ENCODE measurements around the gene SPACA7.
"Not testable (repeated sequence)": the region's sequence is repeated elsewhere in the genome, so short reads cannot be mapped to it uniquely, and the experiment has no call there.

SPACA7 gene

GRCh38 chr13:112351825-112352224 is 24.3 kb upstream of the SPACA7 start:
- no peak for DNase-seq

GRCh38 chr13:112353856-112354255 is 22.3 kb upstream of the SPACA7 start:
- DNase-seq, result no peak

DNA sequence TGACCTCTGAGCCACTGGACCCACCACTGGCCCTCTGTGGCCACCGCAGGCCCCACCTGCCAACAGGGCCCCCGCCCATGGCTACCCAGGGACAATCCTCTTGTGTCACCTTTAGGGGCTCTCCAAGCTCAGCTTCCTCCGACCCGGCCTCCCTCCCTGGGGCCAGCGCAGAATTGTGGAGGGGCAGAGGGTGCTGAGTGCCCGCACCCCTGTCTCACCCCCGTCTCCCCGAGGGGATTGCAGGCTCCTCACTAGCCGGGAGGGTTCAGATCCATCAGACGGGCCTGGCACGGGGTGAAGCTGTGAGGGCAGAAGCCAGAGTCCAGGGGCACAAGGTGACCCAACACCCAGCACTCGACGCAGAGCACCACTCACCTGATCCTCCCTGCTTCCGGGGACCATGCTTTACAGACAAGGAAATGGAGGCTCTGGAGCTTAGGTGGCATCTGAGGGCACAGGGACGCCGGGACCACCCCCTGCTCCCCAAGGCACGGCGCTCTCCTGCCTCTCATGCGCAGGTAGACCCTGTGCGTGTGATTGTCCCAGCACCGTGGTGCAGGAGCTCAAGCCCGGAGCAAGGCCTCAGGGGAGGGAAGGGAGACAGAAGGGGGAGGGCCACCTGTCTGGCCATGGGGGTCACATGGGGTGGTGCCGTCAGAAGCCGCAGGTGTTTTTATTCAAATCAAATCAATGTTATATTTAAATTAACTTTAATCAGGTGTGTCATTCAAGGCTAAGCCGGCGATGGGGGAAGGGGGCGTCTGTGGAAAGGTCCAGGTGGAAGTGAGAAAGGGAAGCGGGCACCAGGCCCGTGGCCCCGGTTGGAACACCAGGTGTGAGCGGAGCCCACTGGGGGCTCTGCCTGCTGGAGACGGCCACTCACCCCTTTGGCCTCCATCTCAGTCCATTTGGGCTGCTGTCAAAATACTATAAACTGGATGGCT is 21.6 kb upstream of the SPACA7 start:
- no peak for DNase-seq

DNA sequence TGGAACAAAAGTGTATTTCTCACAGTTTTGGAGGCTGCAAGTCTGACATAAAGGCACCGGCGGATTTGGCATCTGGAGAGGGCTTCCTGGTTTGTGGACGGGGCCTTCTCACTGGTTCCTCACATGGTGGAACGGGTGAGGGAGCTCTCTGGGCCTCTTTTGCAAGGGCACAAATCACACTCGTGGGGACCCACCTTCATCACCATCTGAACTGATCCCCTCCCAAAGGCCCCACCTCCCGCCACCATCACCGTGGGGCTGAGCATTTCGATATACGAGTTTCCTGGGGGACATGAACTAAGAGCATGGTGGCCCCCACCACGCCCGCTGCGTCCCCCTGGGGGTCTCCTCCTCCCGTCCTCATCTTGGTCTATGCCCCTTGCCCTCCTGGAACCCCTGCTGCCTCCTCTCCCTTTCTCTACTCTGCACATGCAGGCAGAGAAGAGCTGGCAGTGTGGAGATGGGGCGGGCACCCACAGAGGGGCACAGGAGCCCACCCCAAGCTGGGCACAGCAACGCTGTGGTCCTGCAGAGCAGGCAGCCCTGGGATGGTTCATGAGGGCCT is 20.8 kb upstream of the SPACA7 start:
- DNase-seq, result no peak

GRCh38 chr13:112356190-112356589 is 20.0 kb upstream of the SPACA7 start:
- DNase-seq, result no peak

DNA sequence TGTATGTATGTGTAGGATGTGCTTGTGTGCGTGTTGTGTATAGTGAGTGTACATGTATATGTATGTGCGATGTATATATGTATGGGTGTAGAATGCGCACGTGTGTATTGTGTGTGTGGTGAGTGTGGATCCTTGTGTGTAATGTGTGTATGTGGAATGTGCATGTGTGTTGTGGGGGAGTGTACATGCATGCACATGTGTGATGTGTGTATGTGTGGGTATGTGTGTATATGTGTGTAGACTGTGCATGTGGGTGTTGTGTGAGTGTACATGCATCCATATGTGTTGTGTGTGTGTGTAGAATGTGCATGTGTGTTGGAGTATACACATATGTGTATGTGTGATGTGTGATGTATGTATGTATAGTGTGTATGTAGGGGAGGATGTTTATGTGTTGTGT is 18.0 kb upstream of the SPACA7 start:
- no peak for DNase-seq

DNA sequence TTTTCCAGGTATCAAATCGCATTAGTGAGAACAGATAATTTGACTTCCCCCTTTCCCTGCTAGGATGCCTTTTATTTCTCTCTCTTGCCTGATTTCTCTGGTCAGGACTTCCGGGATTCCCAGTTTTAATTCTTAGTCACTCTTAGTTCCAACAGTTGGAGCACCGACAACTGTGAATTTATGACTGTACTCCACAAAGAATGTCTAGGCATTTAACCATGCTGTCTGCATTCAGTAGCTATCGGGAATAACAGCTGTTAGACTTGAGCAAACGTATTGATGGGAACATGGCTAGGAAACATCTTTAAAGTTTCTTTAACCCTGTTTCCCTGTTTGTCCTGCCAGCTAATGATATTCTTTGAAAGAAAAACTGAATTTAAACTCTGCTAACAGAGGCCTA is 14.1 kb upstream of the SPACA7 start:
- DNase-seq, result no peak

DNA sequence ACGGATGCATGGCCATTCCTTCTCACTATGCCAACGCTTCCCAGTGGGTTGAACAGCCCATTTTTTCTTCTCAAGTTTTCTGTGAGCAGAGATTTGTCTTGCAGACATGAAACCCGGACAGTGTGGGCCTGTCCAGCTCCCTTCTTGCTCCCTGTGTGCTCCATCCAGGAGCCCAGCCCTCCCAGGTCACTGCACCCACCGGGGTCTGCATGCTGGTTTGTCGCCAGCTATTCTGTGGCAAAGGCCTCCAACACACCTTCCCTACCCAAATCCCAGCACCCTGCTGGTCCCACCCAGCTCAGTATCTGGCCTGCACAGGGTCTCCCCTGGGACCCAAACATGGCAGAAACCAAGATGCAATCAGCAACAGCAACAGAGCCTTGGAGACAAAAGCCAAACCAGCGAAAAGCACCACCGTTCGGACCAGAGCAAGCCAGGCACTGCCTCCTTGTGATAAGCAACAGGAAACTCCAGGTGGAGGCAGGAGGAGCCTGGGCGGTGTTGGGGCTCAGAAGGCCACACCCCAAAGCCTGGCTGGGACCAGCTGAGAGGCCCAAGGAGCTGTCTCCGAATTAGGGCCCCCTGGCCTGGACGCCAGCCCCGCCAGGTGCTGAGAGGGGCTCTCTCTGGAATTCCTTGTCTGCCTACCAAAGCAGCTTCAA is 12.2 kb upstream of the SPACA7 start:
- DNase-seq, result no peak

GRCh38 chr13:112366907-112367646 is 9.1 kb upstream of the SPACA7 start:
- no peak for DNase-seq

GRCh38 chr13:112368883-112369282 is 7.3 kb upstream of the SPACA7 start:
- DNase-seq, result no peak

GRCh38 chr13:112370311-112370710 is 5.8 kb upstream of the SPACA7 start:
- DNase-seq, result no peak

GRCh38 chr13:112374271-112374670 is 1.9 kb upstream of the SPACA7 start:
- no peak for DNase-seq

- no peak for DNase-seq
These were observed 15.6 kb downstream of the SPACA7 start for GRCh38 chr13:112391746-112392145.

DNA sequence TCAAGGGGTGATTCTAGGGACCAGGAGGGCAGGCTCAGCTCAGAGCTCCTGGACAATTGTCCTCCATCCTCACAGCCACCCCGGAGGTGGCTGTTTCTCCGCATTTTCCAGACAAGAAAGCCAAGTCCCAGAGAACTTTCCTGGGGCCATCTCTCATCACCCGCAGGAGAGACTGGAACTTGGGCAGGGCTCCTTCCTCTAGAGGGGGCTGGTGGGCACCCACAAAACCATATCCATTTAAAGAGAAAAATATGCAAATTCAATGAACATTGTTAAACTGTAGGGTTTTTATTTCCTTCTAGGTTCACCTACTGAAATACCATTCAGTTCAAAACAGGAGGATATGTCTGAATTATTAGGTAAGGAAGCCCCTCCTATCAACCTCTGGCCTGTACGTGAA is 16.6 kb downstream of the SPACA7 start:
- DNase-seq, result no peak

DNA sequence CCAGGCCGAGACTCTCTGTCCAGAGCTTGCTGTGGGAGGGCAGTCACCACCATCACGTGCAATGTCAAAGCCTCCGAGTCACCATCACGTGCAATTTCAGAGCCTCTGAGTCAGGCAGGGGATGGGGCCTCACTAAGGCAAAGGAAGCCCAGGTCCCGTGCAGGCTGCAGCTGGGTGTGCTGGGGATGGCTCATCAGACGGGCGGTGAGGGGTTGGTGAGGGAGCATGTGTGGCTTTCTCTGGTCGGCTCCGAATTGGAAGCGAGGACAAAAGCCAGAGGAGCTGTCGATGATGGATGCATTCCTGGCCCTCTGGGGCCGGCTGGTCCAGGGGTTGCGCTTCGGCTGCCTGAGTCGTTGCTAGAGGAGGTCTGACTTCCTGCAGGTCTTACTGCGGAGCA is 18.9 kb downstream of the SPACA7 start:
- not testable (repeated sequence) for DNase-seq

GRCh38 chr13:112395941-112396340 is 19.8 kb downstream of the SPACA7 start:
- not testable (repeated sequence) for DNase-seq

- DNase-seq, result no peak
These were observed 21.0 kb downstream of the SPACA7 start for GRCh38 chr13:112397108-112397507.

- DNase-seq, result not testable (repeated sequence)
These were observed 22.2 kb downstream of the SPACA7 start for GRCh38 chr13:112398347-112398746.

DNA sequence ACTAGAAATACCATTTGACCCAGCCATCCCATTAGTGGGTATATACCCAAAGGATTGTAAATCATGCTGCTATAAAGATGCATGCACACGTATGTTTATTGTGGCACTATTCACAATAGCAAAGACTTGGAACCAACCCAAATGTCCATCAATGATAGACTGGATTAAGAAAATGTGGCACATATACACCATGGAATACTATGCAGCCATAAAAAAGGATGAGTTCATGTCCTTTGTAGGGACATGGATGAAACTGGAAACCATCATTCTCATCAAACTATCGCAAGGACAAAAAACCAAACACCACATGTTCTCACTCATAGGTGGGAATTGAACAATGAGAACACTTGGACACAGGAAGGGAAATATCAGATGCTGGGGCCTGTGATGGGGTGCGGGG is 33.7 kb downstream of the SPACA7 start:
- not testable (repeated sequence) for DNase-seq

GRCh38 chr13:112416647-112417046 is 40.5 kb downstream of the SPACA7 start:
- DNase-seq, result no peak

- DNase-seq, result no peak
These were observed 40.9 kb downstream of the SPACA7 start for GRCh38 chr13:112417079-112417478.

DNA sequence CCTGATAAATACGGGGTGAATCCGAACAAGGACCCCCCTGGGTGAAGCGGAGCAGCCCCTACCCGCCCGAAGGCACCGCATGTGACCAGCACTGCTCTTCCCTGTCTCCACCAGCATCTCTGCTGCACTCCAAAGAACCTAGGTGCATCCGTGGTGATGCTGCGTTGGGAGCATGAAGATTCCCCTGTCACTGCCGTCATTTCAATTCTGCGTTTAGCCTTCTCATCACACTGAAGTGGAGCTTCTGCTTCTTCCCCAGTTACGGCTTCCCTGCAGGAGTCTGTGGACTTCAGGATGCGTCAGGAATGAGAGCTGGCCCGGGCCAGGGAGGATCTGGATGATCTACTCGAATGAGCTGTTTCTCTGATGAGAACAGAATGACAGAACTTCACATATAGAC is 47.9 kb downstream of the SPACA7 start:
- no peak for DNase-seq

DNA sequence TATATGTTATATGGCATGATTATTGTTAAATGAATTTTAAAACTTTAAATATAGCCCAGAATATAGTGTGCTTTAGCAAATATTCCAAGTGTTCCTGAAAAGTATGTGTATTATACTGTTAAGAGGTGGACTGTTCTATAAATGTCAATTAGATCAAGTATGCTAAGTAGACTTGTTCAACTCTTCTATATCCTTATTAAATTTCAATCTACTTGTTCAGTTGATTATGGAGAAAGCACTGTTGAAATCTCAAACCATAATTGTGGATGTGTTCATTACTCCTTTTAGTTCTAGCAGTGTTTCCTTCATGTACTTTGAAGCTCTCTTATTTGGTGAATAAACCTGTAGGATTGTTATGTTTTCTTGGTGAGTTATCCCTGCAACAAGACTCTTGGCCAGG is 52.5 kb downstream of the SPACA7 start:
- DNase-seq, result no peak
